Endodermal cell (in vitro differentiated cells): ENCODE results near the gene MMP10. TPM values are rescaled to one million over a fixed set of nuclear protein-coding genes. Genes with fewer than 3 reads are reported as not detected.
"Not testable (repeated sequence)": the region's sequence is repeated elsewhere in the genome, so short reads cannot be mapped to it uniquely, and the experiment has no call there.

ENCODE experiments used
- DNase-seq: peaks from one replicate; pipeline ENCODE4 v3.0.0-alpha.2; 2017
- H3K27ac ChIP-seq: 2 replicates; pipeline ENCODE4 v1.5.1; 2013; ENCODE audit warnings: mild to moderate bottlenecking, low read depth, low read length, moderate library complexity
- H3K27me3 ChIP-seq: 2 replicates; pipeline ENCODE4 v1.6.1; 2013; ENCODE audit warnings: mild to moderate bottlenecking, low read length, moderate library complexity; ENCODE audit not compliant: insufficient read depth, control insufficient read depth, poor library complexity, severe bottlenecking
- H3K36me3 ChIP-seq: 2 replicates; pipeline ENCODE4 v1.7.0; 2013; ENCODE audit warnings: mild to moderate bottlenecking, low read length, moderate library complexity; ENCODE audit not compliant: control insufficient read depth, insufficient read depth
- H3K4me1 ChIP-seq: one replicate; pipeline ENCODE4 v1.7.0; 2013; ENCODE audit warnings: low read length; ENCODE audit not compliant: control insufficient read depth, insufficient read depth
- H3K4me3 ChIP-seq: 2 replicates; pipeline ENCODE4 v1.5.1; 2013; ENCODE audit warnings: mild to moderate bottlenecking, low read length, moderate library complexity
- H3K9ac ChIP-seq: 2 replicates; pipeline ENCODE4 v1.6.1; 2013; ENCODE audit warnings: mild to moderate bottlenecking, low read length, moderate library complexity; ENCODE audit not compliant: poor library complexity, severe bottlenecking; ENCODE audit errors: extremely low read depth
- H3K9me3 ChIP-seq: 2 replicates; pipeline ENCODE4 v1.6.1; 2013; ENCODE audit warnings: mild to moderate bottlenecking, low read length, moderate library complexity; ENCODE audit not compliant: control insufficient read depth
- H3K27ac Mint-ChIP-seq: 2 replicates; pipeline ENCODE4 v1.8.0; 2020; ENCODE audit warnings: mixed read lengths
- H3K27me3 Mint-ChIP-seq: 2 replicates; pipeline ENCODE4 v1.8.0; 2021; ENCODE audit warnings: mild to moderate bottlenecking, mixed read lengths; ENCODE audit not compliant: insufficient read depth
- H3K36me3 Mint-ChIP-seq: 2 replicates; pipeline ENCODE4 v1.8.0; 2020; ENCODE audit warnings: low read depth, mixed read lengths
- H3K4me1 Mint-ChIP-seq: 2 replicates; pipeline ENCODE4 v1.8.0; 2020; ENCODE audit warnings: mixed read lengths
- H3K4me3 Mint-ChIP-seq: 2 replicates; pipeline ENCODE4 v1.8.0; 2020; ENCODE audit warnings: mild to moderate bottlenecking, moderate library complexity, mixed read lengths
- H3K9me3 Mint-ChIP-seq: 2 replicates; pipeline ENCODE4 v1.8.0; 2020; ENCODE audit warnings: mild to moderate bottlenecking, mixed read lengths
- WGBS, 2 experiments: methylation state at CpG; one replicate each; pipeline versions ENCODE4 v1.1.5 to v1.1.7; 2013; ENCODE audit warnings: missing lambda C conversion rate in 2 of 2, mixed read lengths in 1 of 2; ENCODE audit not compliant: insufficient coverage in 1 of 2, insufficient read length in 1 of 2; 5-methylcytosine and 5-hydroxymethylcytosine counted together
- total RNA-seq, 2 donors: library from RNA; stranded (reverse); fragmentation: NEBNext Ultra II Directional in 1 of 2; extraction: Animal tissue kit (Norgen Biotek cat#: 25700) in 1 of 2; gene quantifications; 2 replicates in 1 of 2; 3 replicates in 1 of 2; pipeline ENCODE4 v1.2.1, GENCODE V29; 2021
- TF ChIP-seq, protein P1 (sequence below): fragments of 200-600 bp; sonication (generic); conservative IDR thresholded peaks from 2 replicates; pipeline ENCODE4 v1.5.0; 2021; ENCODE audit warnings: antibody characterized with exemption, mild to moderate bottlenecking

The MMP10 gene
- total RNA-seq, 2 donors from 2014 or later = not detected

DNA sequence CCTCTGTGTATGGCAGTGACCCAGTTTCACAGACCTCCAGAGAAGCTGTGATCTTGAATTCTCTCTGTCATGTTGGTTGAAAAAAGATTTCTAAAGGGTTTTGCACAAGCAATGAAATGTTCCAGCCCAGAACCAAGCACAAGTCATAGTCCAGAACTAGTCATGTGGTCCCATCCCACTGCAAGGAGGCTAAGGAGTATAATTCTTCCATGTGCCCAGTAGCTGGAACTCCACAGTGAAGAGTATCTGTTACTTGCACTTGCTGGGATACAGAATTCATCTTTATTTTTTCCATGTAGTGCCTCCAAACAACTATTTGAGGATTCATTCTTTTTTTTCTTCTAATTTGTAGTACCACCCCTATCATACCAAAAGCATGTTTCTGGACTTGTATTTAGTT lies 45.8 kb downstream of the MMP10 start:
- Mint-ChIP-seq H3K27me3 (peaks cover 3% of the 10 kb centered on the region), H3K4me3 (no peak overlapping the region)
- H3K4me1 ChIP-seq = no peaks in the 10 kb centered on the region

GRCh38 chr11:102733232-102733875 lies 47.1 kb downstream of the MMP10 start:
- H3K4me1 ChIP-seq = no peaks in the 10 kb centered on the region
- no peaks in the 10 kb centered on the region for H3K27me3 Mint-ChIP-seq
- H3K27ac Mint-ChIP-seq = no peak overlapping the region
- H3K9me3 ChIP-seq = no peaks in the 10 kb centered on the region
- TF ChIP-seq, protein P1, sequence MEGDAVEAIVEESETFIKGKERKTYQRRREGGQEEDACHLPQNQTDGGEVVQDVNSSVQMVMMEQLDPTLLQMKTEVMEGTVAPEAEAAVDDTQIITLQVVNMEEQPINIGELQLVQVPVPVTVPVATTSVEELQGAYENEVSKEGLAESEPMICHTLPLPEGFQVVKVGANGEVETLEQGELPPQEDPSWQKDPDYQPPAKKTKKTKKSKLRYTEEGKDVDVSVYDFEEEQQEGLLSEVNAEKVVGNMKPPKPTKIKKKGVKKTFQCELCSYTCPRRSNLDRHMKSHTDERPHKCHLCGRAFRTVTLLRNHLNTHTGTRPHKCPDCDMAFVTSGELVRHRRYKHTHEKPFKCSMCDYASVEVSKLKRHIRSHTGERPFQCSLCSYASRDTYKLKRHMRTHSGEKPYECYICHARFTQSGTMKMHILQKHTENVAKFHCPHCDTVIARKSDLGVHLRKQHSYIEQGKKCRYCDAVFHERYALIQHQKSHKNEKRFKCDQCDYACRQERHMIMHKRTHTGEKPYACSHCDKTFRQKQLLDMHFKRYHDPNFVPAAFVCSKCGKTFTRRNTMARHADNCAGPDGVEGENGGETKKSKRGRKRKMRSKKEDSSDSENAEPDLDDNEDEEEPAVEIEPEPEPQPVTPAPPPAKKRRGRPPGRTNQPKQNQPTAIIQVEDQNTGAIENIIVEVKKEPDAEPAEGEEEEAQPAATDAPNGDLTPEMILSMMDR = peak; percentile 97
- H3K36me3 Mint-ChIP-seq = no peaks in the 10 kb centered on the region
- no peaks in the 10 kb centered on the region for H3K9me3 Mint-ChIP-seq
- H3K27ac ChIP-seq = no peak overlapping the region
- peaks cover 4% of the 10 kb centered on the region for H3K4me1 Mint-ChIP-seq
- no peaks in the 10 kb centered on the region for H3K27me3 ChIP-seq
- peak; percentile 93 for DNase-seq
- no peak overlapping the region for H3K9ac ChIP-seq
- no peaks in the 10 kb centered on the region for H3K36me3 ChIP-seq
- 51 to 52% methylated on average over 6 of the region's 8 CpGs for WGBS, 2 experiments
- no peak overlapping the region for H3K4me3 ChIP-seq
- H3K4me3 Mint-ChIP-seq = no peak overlapping the region

More for the DNA sequence above, 45.8 kb downstream of the MMP10 start:
- Histone ChIP-seq H3K9me3 (no peaks in the 10 kb centered on the region), H3K4me3 (no peak overlapping the region), H3K9ac (no peak overlapping the region), H3K27ac (no peak overlapping the region), H3K36me3 (no peaks in the 10 kb centered on the region), H3K27me3 (no peaks in the 10 kb centered on the region)
- Mint-ChIP-seq H3K9me3 (no peaks in the 10 kb centered on the region), H3K27ac (no peak overlapping the region), H3K36me3 (no peaks in the 10 kb centered on the region), H3K4me1 (peaks cover 4% of the 10 kb centered on the region)
- no peak for DNase-seq
- TF ChIP-seq, protein P1 = peak; percentile 23

DNA sequence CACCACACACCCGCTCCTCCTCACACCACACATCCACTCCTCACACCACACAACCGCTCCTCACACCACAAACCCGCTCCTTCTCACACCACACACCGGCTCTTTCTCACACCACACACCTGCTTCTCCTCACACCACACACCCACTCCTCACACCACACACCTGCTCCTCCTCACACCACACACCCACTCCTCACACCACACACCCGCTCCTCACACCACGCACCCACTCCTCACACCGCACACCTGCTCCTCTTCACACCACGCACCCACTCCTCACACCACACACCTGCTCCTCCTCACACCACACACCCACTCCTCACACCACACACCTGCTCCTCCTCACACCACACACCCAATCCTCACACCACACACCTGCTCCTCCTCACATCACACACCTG lies 49.5 kb downstream of the MMP10 start:
- not testable (repeated sequence) for H3K27ac ChIP-seq, H3K27ac Mint-ChIP-seq, H3K4me1 ChIP-seq, H3K27me3 ChIP-seq, DNase-seq, H3K4me1 Mint-ChIP-seq, H3K36me3 ChIP-seq, H3K9me3 ChIP-seq, H3K27me3 Mint-ChIP-seq, H3K36me3 Mint-ChIP-seq, H3K9me3 Mint-ChIP-seq, H3K9ac ChIP-seq, H3K4me3 ChIP-seq, H3K4me3 Mint-ChIP-seq
- WGBS, 2 experiments = 36 to 46% methylated on average over 4 to 6 of the region's 8 CpGs
